HG03175 (cell line): ENCODE measurements around the gene PKIG.
"Not testable (repeated sequence)": the region's sequence is repeated elsewhere in the genome, so short reads cannot be mapped to it uniquely, and the experiment has no call there.

Experiments
- ATAC-seq: cut with Tn5 transposase; IDR thresholded peaks from one replicate; pipeline ENCODE4 v1.9.1; 2021; ENCODE audit warnings: mild to moderate bottlenecking, moderate library complexity; ENCODE audit not compliant: unreplicated experiment

The PKIG gene

DNA sequence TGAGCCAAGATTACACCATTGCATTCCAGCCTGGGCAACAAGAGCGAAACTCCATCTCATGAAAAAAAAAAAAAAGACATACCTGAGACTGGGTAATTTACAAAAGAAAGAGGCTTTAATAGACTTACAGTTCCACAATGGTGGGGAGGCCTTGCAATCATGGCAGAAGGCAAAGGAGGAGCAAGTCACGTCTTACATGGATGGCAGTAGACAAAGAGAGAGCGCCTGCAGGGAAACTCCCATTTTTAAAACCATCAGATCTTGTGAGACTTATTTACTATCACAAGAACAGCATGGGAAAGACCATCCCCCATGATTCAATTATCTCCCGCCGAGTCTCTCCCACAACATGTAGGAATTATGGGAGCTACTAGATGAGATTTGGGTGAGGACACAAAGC lies 71.8 kb downstream of the PKIG start:
- not testable (repeated sequence) for ATAC-seq

DNA sequence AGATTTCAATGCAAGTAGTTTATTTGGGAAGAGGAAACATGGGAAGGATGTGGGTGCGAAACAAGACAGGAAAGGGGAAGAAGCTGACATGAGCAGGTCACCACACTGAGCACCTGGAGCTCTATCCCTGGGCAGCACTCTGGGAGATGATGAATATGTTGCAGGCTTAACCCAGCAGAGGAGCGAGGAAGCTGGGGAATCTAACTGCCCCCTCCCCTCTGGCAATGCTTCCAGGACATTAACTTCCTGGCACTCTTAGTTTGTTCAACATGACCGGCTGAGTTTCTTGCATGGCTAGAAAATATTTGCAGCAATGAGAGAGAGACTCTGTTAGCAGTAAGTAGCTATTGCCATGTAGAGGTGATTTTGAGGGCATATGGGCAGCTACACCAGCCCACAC lies 74.1 kb downstream of the PKIG start:
- ATAC-seq = no peak

DNA sequence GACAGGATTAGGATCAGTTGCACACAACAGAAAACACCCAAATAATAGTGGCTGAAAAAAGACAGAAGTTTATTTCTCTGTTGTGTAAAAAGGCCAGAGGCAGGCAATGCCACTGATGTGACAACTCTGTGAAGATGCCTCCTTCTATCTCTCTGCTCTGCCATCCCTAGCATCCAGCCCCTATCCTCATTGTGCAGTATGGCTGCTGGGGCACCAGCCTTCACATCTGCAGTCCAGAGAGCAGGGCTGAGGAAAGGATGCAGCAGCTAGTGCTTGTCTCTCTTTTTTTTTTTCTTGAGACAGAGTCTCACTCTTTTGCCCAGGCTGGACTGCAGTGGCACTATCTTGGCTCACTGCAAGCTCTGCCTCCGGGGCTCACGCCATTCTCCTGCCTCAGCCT lies 75.5 kb downstream of the PKIG start:
- no peak for ATAC-seq

GRCh38 chr20:44658810-44659209 lies 76.4 kb downstream of the PKIG start:
- no peak for ATAC-seq

DNA sequence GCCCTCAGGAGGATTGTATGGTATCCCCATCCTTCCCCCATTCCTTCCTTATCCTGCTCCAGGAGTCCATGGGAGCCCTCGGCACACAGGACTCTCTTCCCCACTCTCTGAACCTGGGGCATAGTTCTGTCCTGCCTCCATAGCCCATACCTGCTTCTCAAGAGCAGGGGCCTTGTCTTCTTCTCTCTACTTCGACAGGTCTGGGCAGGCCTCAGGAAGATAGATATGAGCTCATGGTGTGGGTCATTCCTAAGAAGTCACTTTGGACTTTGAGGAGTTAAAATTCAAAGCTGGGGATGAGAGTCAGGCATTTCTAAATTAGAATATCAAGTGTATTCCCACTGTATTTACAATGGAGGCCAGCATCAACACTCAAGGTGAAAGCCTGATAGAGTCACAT lies 77.6 kb downstream of the PKIG start:
- no peak for ATAC-seq

DNA sequence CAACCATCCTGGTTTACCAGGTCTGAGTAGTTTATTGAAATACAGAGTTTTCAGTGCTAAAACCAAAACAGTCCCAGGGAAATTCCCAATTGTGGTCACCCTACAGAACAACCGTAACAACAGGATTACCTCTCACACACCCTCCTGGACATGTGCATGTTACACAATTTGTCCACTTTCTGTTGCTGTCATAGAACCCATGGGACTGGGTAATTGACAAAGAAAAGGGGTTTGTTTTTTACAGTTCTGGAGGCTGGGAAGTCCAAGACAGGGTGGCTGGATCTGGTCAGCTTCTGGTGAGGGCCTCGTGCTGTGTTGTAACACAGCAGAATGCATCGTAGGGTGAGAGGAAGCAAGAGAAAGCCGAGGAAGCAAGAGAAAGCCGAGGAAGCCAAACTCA lies 78.2 kb downstream of the PKIG start:
- ATAC-seq = no peak

GRCh38 chr20:44662261-44662660 lies 79.9 kb downstream of the PKIG start:
- ATAC-seq = no peak

DNA sequence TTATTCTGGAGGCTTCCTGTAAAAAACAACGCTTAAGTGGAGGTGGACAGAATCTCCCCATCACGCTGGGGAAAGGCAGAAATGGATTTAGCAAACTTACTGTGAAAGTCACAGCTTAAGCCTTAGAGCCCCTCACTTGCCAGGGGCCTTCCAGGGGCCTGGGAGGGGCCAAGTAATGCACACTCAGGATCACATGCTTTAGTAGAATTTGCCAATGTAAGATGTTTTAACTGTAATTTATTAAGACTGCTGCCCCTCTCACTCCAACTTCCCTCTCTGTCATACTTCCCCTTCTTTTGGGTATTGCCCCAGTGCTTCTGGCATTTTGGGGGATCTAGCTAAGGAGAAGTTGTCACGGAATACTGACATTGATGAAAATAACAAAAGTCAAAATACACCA lies 81.8 kb downstream of the PKIG start:
- no peak for ATAC-seq

- no peak for ATAC-seq
Measured at GRCh38 chr20:44666066-44666465, 83.7 kb downstream of the PKIG start.
